ENCODE data around the gene SCT. TPM values are rescaled to one million over a fixed set of nuclear protein-coding genes. Genes with fewer than 3 reads are reported as not detected.

SCT gene, protein sequence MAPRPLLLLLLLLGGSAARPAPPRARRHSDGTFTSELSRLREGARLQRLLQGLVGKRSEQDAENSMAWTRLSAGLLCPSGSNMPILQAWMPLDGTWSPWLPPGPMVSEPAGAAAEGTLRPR
- total RNA-seq = 3.5 TPM in 1 of 2 replicates, not detected in the other

DNA sequence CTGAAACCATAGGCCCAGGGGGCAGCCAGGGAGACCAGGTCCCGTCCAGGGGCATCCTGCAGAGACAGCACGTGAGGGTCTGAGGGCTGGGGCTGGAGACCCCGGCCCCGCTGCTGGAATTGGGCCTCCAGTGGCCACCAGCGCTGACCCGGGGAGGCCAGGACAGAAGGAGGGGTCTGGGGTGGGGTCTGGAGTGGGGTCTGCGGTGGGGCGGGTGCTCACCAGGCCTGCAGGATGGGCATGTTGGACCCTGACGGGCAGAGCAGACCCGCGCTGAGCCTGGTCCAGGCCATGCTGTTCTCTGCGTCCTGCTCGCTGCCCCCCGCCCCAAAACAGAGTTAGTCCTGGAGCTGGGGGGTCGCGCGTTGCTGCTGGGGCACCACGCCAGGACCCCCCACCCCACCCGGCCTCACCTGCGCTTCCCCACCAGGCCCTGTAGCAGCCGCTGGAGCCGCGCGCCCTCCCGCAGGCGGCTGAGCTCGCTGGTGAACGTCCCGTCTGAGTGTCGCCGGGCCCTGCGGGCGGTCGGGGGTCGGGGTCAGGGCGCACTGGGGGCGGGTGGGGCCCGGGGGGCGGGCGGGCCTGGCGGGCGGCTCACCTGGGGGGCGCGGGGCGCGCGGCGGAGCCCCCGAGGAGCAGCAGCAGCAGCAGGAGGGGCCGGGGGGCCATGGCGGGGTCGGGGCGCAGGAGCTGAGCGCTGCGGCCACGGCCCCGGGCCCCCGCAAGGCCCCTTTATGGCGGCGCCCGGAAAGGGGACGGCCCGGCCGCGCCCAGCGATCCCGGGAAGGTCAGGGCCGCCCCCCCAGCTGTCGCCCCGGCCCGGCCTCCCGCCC is at the start of gene SCT:
TSS of gene SCT (minus strand) at position 707 of the 833 bp plus-strand sequence. CDS start at position 669, 38 bp downstream.

DNA sequence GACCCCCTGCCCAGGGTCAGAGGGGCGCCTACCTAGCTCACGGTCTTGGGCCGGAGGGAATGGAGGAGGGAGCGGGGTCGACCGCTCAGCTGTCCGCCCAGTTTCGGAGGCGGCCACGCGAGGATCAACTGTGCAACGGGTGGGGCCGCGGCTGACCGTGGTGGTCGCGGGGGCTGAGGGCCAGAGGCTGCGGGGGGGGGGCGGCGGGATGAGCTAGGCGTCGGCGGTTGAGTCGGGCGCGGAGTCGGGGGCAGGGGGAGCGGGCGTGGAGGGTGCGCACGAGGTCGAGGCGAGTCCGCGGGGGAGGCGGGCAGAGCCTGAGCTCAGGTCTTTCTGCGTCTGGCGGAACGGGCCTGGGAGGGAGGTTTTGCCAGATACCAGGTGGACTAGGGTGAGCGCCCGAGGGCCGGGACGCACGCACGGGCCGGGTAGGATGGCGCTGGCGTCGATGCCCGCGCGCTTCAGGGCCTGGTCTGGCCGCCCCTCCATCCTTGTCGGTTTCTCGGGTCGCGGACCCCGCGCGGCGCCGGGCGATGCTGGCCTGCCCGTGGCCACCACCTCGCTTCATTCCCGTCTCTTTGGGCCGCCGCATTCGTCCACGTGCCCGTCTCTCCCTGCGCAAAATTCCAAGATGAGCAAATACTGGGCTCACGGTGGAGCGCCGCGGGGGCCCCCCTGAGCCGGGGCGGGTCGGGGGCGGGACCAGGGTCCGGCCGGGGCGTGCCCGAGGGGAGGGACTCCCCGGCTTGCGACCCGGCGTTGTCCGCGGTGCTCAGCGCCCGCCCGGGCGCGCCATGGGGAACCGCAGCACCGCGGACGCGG is 9.7 kb upstream of the SCT start, which contains the start of gene DRD4:
TSS of gene DRD4 (plus strand) at position 759 of the 822 bp plus-strand sequence. CDS start at position 795, 36 bp downstream.

DNA sequence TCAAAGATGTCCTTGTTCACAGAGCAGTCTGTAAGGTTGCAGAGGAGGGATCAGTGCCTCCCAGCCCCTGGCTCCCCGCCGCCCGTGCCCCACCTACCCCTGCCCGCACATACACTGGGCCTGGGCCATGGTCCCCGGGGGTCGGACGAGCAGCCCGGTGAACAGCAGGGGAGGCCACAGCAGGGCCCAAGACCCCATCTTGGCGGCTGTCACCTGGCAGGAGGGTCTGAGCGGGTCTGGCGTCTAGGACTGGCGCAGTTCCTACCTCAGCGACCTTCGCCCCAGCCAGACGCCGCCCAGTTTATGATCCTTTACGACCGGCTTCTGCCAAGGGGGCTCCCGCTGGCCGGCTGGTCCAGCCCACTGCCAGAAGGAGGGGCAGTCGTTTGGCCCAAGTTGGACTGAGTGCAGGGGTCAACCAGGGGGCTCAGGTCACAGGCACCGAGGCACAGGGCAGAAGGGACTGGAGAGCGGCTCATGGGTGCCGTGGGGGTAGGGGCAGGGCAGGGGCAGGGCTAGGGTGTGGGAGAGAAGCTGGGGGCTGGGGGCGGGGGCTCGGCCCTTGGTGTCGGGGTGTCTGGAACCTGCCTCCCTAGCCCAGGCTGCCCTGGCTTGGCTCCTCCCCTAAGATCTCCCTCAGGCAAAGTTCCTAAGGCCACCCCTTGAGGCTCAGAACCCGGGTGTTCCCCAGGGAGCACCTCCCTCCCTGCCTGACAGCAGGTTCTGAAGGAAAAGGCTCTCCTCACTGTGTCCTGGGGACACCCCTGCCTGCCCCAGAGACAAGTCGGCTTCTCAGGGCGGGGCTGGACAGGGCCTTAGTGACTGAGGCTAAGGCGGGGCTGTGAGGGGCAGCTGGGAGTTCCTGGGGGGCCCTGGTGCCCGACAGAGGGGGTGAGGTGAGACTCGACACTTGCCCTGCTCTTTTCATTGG is 2.0 kb downstream of the SCT start, which contains the start of gene CDHR5:
TSS of gene CDHR5 (minus strand) at position 251 of the 931 bp plus-strand sequence. CDS start at position 198, 53 bp downstream.

DNA sequence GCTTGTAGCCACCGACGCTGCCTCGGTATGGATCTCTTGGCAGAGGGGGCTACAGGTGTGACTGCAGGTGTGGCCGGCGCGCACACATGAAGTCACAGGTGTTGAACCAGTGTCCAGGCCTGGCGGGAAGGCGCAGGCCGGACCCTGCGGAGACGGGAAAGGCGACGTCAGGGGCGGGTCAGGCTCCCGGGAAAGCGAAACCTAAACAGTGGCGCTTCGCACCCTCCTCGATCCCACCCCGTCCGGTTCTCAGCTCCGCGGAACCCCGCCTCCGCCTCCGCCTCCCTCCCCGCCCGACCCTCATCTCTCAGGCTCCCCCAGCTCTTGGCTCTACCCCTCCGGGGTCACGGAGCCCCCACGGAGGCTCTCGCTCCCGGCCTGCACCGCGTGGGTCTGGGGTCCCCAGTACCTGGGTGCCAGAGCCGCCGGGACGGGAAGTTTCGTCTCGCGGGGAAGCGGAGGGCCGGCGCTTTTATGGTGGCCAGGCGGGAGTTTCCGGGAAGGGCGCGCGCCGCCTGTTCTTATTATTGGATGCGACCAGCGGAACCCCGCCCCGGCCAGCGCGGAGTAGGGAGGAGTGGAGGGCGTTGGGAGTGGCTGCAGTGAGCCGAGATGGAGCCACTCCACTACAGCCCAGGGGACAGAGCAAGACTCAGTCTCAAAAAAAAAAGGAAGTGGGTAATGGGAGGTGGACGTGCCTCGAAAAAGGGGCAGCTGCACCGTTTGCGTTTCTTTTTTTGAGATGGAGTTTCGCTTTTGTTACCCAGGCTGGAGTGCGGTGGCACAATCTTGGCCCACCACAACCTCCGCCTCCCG is 11.3 kb downstream of the SCT start, which contains the start of gene IRF7:
TSS of gene IRF7 (minus strand) at position 447 of the 816 bp plus-strand sequence. CDS start 586 bp downstream, outside the sequence.

Other genes starting within 250 kb of the SCT start
- 3.3 and 8.2 TPM in 2 replicates for gene PKP3, start 233.0 kb downstream of the SCT start, total RNA-seq
- 48.6 and 96.8 TPM in 2 replicates for gene SIGIRR, start 212.2 kb downstream of the SCT start, total RNA-seq
- gene ANO9, start 185.2 kb downstream of the SCT start, total RNA-seq = 3.1 and 15.8 TPM in 2 replicates
- gene PTDSS2, start 176.9 kb downstream of the SCT start, total RNA-seq = 46.6 and 69.7 TPM in 2 replicates
- gene RNH1, start 119.9 kb downstream of the SCT start, total RNA-seq = 265 and 319 TPM in 2 replicates
- gene HRAS, start 91.6 kb downstream of the SCT start, total RNA-seq = 42.5 and 64.7 TPM in 2 replicates
- gene LRRC56, start 89.7 kb downstream of the SCT start, total RNA-seq = 0.33 and 2.3 TPM in 2 replicates
- 0.65 and 7.2 TPM in 2 replicates for gene LMNTD2, start 66.4 kb downstream of the SCT start, total RNA-seq
- gene RASSF7, start 66.2 kb downstream of the SCT start, total RNA-seq = 63.9 and 121 TPM in 2 replicates
- gene PHRF1, start 50.7 kb downstream of the SCT start, total RNA-seq = 25.1 and 25.4 TPM in 2 replicates
- gene IRF7, start 11.2 kb downstream of the SCT start, total RNA-seq = 24.3 and 35.4 TPM in 2 replicates
- under 0.01 and 3.9 TPM in 2 replicates for gene CDHR5, start 2.2 kb downstream of the SCT start, total RNA-seq
- not detected in 2 replicates for gene DRD4, start 10.1 kb upstream of the SCT start, total RNA-seq
- 52.5 and 78.3 TPM in 2 replicates for gene DEAF1, start 68.0 kb upstream of the SCT start, total RNA-seq
- gene TMEM80, start 68.6 kb upstream of the SCT start, total RNA-seq = 12.2 and 45.6 TPM in 2 replicates
- 104 and 173 TPM in 2 replicates for gene EPS8L2, start 79.0 kb upstream of the SCT start, total RNA-seq
- gene TALDO1, start 120.3 kb upstream of the SCT start, total RNA-seq = 179 and 256 TPM in 2 replicates
- 36.2 and 64.3 TPM in 2 replicates for gene GATD1, start 150.3 kb upstream of the SCT start, total RNA-seq
- gene CEND1, start 162.9 kb upstream of the SCT start, total RNA-seq = 0.38 TPM in 1 of 2 replicates, not detected in the other
- gene SLC25A22, start 171.1 kb upstream of the SCT start, total RNA-seq = 16.7 and 25.6 TPM in 2 replicates
- gene PIDD1, start 178.1 kb upstream of the SCT start, total RNA-seq = 17.7 and 21.0 TPM in 2 replicates
- 1,149 and 1,462 TPM in 2 replicates for gene RPLP2, start 182.8 kb upstream of the SCT start, total RNA-seq
- 26.4 and 49.6 TPM in 2 replicates for gene PNPLA2, start 191.7 kb upstream of the SCT start, total RNA-seq
- 5.7 and 20.4 TPM in 2 replicates for gene CRACR2B, start 200.7 kb upstream of the SCT start, total RNA-seq
- gene CD151, start 205.8 kb upstream of the SCT start, total RNA-seq = 919 and 948 TPM in 2 replicates
- gene POLR2L, start 215.3 kb upstream of the SCT start, total RNA-seq = 256 and 373 TPM in 2 replicates
- 167 and 224 TPM in 2 replicates for gene TSPAN4, start 215.7 kb upstream of the SCT start, total RNA-seq

Measured in mesangial cell (primary cell).